Measurements from ENCODE around the gene FMNL2. TPM values are rescaled to one million over a fixed set of nuclear protein-coding genes. Genes with fewer than 3 reads are reported as not detected.

Gene FMNL2
- total and polyA plus RNA-seq, 2 of the 4 experiments (the other 2 are of a cell fraction): 10.9 to 11.4 TPM

DNA sequence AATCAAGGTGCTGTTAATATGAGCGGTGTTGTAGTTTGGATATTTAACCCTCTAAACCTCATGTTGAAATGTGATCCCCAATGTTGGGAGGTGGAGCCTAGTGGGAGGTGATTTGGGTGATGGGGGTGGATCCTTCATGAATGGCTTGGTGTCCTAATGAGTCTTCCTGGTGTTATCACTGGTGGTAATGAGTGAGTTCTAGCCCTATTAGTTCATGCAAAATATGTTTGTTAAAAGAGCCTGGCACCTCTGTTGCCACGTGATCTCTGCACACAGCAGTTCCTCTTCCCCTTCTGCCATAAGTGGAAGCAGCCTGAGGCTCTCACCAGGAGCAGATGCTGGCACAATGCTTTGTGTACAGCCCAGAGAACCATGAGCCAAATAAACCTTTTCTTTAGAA lies 158.4 kb downstream of the FMNL2 start:
- WGBS, 2 experiments (ENCODE audit: extremely low coverage in 2 of 2, insufficient read length in 1 of 2): no CpG with 5 or more reads among the region's 2 CpGs
- dilution Hi-C loops (cut with HindIII; ENCODE audit: low sequenced_read_pairs, unreplicated experiment): no loop called here

More for the DNA sequence above, 158.4 kb downstream of the FMNL2 start:
- Histone ChIP-seq H3K36me3 (ENCODE audit: control insufficient read depth, insufficient read depth, low read length) (no peaks in the 10 kb centered on the region), H4K91ac (ENCODE audit: insufficient read depth, low read depth, low read length) (no peak overlapping the region), H3K9me1 (ENCODE audit: insufficient read depth, low read length) (peaks cover 6% of the 10 kb centered on the region; the same call in 1 of the 2 replicates), H2BK15ac (ENCODE audit: low read depth, low read length) (no peak overlapping the region), H3K27ac (ENCODE audit: insufficient read depth, low read length) (no peak overlapping the region), H3K9ac (ENCODE audit: low read depth, low read length) (no peak overlapping the region), H3K79me1 (ENCODE audit: low read depth in 1 of 2, low read length in 2 of 2) (peaks cover 15 to 29% of the 10 kb centered on the region in 2 experiments; a peak in 3 of 4 replicates), H2BK120ac (ENCODE audit: low read depth, low read length) (no peak overlapping the region), H3K4me3 (ENCODE audit: insufficient read depth, low read depth, low read length) (no peak overlapping the region), H4K5ac (ENCODE audit: low read depth, low read length) (no peak overlapping the region), H3K18ac (ENCODE audit: low read depth, low read length) (no peak overlapping the region), H2BK20ac (ENCODE audit: low read depth, low read length) (no peak overlapping the region), H4K20me1 (ENCODE audit: insufficient read depth, low read length) (no peaks in the 10 kb centered on the region), H2BK5ac (ENCODE audit: low read depth, low read length, poor library complexity, severe bottlenecking) (no peak overlapping the region), H3K4ac (ENCODE audit: low read depth, low read length) (no peak overlapping the region), H3K23ac (ENCODE audit: low read depth, low read length) (no peak overlapping the region), H4K8ac (ENCODE audit: low read depth in 2 of 2, low read length in 2 of 2) (no peak overlapping the region), H3K4me2 (ENCODE audit: low read depth, low read length) (no peak overlapping the region), H3K27me3 (ENCODE audit: control insufficient read depth, insufficient read depth, low read length) (no peaks in the 10 kb centered on the region), H3K4me1 (ENCODE audit: control insufficient read depth, insufficient read depth, low read length) (peaks cover 12% of the 10 kb centered on the region), H3K14ac (replicated peaks; ENCODE audit: low read depth, low read length) (no peak overlapping the region), H2AK5ac (ENCODE audit: low read depth, low read length) (no peak overlapping the region), H2AFZ (replicated peaks; ENCODE audit: low read length, poor library complexity) (no peak overlapping the region), H3K56ac (ENCODE audit: extremely low read depth, insufficient read depth, low read length) (no peak overlapping the region), H2AK9ac (replicated peaks; ENCODE audit: low read depth, low read length, poor library complexity) (no peak overlapping the region), H3K9me3 (ENCODE audit: control insufficient read depth, insufficient read depth, low read length) (no peaks in the 10 kb centered on the region)
- ChIA-PET POLR2A (ENCODE audit: unreplicated experiment) (no interaction called here), CTCF (interaction anchor here (0.6 kb wide), 1 partner anchor 215 kb away, joined by 3 read pairs; no protein-coding TSS in a partner anchor)
- DNase-seq: no peak
- ATAC-seq (ENCODE audit: low read depth): no peak
- intact Hi-C loops (cut with micrococcal nuclease) (loop anchor here (5.0 kb wide), 1 partner anchor 156 kb away; the partner anchor contains the start of gene FMNL2), in situ Hi-C loops (cut with MboI; ENCODE audit: low sequenced_read_pairs) (no loop called here)
- TF ChIP-seq, protein P1, sequence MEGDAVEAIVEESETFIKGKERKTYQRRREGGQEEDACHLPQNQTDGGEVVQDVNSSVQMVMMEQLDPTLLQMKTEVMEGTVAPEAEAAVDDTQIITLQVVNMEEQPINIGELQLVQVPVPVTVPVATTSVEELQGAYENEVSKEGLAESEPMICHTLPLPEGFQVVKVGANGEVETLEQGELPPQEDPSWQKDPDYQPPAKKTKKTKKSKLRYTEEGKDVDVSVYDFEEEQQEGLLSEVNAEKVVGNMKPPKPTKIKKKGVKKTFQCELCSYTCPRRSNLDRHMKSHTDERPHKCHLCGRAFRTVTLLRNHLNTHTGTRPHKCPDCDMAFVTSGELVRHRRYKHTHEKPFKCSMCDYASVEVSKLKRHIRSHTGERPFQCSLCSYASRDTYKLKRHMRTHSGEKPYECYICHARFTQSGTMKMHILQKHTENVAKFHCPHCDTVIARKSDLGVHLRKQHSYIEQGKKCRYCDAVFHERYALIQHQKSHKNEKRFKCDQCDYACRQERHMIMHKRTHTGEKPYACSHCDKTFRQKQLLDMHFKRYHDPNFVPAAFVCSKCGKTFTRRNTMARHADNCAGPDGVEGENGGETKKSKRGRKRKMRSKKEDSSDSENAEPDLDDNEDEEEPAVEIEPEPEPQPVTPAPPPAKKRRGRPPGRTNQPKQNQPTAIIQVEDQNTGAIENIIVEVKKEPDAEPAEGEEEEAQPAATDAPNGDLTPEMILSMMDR (conservative IDR thresholded peaks at IDR 0.05; ENCODE audit: low read depth, low read length): no peak
- TF ChIP-seq NFE2L2 (IDR thresholded peaks at IDR 0.05; ENCODE audit: low read depth, low read length): no peak
- TF ChIP-seq SMC3 (IDR thresholded peaks at IDR 0.05; ENCODE audit: low read depth, low read length): no peak
- no peak for TF ChIP-seq FOS (IDR thresholded peaks at IDR 0.05; ENCODE audit: low read depth, low read length)
- no peak for TF ChIP-seq BHLHE40 (IDR thresholded peaks at IDR 0.05; ENCODE audit: low read depth, low read length)
- no peak for TF ChIP-seq MXI1 (IDR thresholded peaks at IDR 0.05; ENCODE audit: borderline replicate concordance, low read depth, low read length)
- TF ChIP-seq, protein P2, sequence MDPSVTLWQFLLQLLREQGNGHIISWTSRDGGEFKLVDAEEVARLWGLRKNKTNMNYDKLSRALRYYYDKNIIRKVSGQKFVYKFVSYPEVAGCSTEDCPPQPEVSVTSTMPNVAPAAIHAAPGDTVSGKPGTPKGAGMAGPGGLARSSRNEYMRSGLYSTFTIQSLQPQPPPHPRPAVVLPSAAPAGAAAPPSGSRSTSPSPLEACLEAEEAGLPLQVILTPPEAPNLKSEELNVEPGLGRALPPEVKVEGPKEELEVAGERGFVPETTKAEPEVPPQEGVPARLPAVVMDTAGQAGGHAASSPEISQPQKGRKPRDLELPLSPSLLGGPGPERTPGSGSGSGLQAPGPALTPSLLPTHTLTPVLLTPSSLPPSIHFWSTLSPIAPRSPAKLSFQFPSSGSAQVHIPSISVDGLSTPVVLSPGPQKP (IDR thresholded peaks at IDR 0.05; ENCODE audit: borderline replicate concordance, low read depth, low read length): no peak
- no peak for TF ChIP-seq POLR2A (IDR thresholded peaks at IDR 0.05; ENCODE audit: low read depth, low read length)
- no TSS peak for BruUV-seq (replicated peaks)

All from IMR-90 (cell line).